Measurements from ENCODE around the gene H2AZ2.

H2AZ2 gene

GRCh38 chr7:44881610-44882009 lies 33.7 kb upstream of the H2AZ2 start:
- H3K9ac ChIP-seq (ENCODE audit: low read length) = no peak overlapping the region

DNA sequence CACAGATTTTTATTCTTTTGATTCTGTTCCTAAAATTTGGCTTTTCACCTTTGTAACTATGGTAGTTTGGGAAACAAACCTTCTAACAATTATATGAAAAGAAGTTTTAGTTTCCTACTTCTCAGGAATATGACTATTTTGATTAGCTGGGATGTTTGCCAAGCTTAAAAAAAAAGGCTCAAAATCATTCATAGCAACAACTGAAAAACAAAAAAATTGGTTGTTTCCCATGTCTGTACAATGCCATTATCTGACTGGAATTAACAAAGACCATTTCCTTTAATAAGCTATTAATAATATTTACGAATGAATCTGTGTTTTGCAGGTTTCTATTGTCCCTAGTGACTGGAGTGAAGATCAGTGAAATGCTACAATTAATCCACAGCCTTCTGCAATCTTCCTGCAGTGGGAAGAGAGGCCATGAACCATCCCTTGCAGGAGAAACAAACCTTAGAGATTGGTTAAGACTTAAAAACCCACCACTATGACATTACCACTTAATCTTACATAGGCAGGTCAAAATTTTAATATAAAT lies 33.2 kb upstream of the H2AZ2 start:
- no peak overlapping the region for H3K27ac ChIP-seq (ENCODE audit: low read depth, low read length, poor library complexity, severe bottlenecking)
- H3K9me2 ChIP-seq (ENCODE audit: low read depth, low read length) = no peaks in the 10 kb centered on the region
- H4K20me1 ChIP-seq (ENCODE audit: insufficient read depth, low read length) = no peaks in the 10 kb centered on the region
- peak overlapping the region; percentile 79 for H3K4me2 ChIP-seq (ENCODE audit: low read length)
- peaks cover 55% of the 10 kb centered on the region for H3K4me1 ChIP-seq (ENCODE audit: insufficient read depth, low read length, severe bottlenecking)
- H3K27me3 ChIP-seq (ENCODE audit: insufficient read depth, low read length) = no peaks in the 10 kb centered on the region
- H3K9me3 ChIP-seq (ENCODE audit: low read length) = peaks cover 21% of the 10 kb centered on the region
- H3F3A ChIP-seq (ENCODE audit: insufficient read depth, low read length) = peaks cover 6% of the 10 kb centered on the region; the same call in 1 of the 2 replicates
- TF ChIP-seq CTCF (IDR thresholded peaks at IDR 0.05; ENCODE audit: low read length) (no peak), EZH2 (IDR thresholded peaks at IDR 0.05; ENCODE audit: borderline replicate concordance, low read length) (no peak)
- H2AFZ ChIP-seq (ENCODE audit: low read length) = no peak overlapping the region
- peaks cover 55% of the 10 kb centered on the region for H3K36me3 ChIP-seq (ENCODE audit: insufficient read depth, low read length)
- no peak overlapping the region for H3K9ac ChIP-seq (ENCODE audit: low read length)
- peak overlapping the region; percentile 88 for H3K4me3 ChIP-seq (ENCODE audit: low read depth, low read length, poor library complexity, severe bottlenecking)
- H3K79me2 ChIP-seq (ENCODE audit: insufficient read depth, low read length) = peaks cover 30% of the 10 kb centered on the region

More at GRCh38 chr7:44881610-44882009, 33.7 kb upstream of the H2AZ2 start:
- H3K27ac ChIP-seq (ENCODE audit: low read depth, low read length, poor library complexity, severe bottlenecking) = no peak overlapping the region
- no peaks in the 10 kb centered on the region for H4K20me1 ChIP-seq (ENCODE audit: insufficient read depth, low read length)
- H3F3A ChIP-seq (ENCODE audit: insufficient read depth, low read length) = 0 out of 2 replicates have a peak, but pooled peaks cover 6% of the 10 kb centered on the region
- H3K36me3 ChIP-seq (ENCODE audit: insufficient read depth, low read length) = peaks cover 55% of the 10 kb centered on the region
- peaks cover 21% of the 10 kb centered on the region for H3K9me3 ChIP-seq (ENCODE audit: low read length)
- peaks cover 58% of the 10 kb centered on the region for H3K4me1 ChIP-seq (ENCODE audit: insufficient read depth, low read length, severe bottlenecking)
- H3K27me3 ChIP-seq (ENCODE audit: insufficient read depth, low read length) = no peaks in the 10 kb centered on the region
- no peaks in the 10 kb centered on the region for H3K9me2 ChIP-seq (ENCODE audit: low read depth, low read length)
- H3K4me3 ChIP-seq (ENCODE audit: low read depth, low read length, poor library complexity, severe bottlenecking) = peak overlapping the region; percentile 88
- TF ChIP-seq CTCF (IDR thresholded peaks at IDR 0.05; ENCODE audit: low read length) (no peak), EZH2 (IDR thresholded peaks at IDR 0.05; ENCODE audit: borderline replicate concordance, low read length) (no peak)
- peaks cover 30% of the 10 kb centered on the region for H3K79me2 ChIP-seq (ENCODE audit: insufficient read depth, low read length)
- H2AFZ ChIP-seq (ENCODE audit: low read length) = no peak overlapping the region
- H3K4me2 ChIP-seq (ENCODE audit: low read length) = peak overlapping the region; percentile 79

- Histone ChIP-seq H3K27ac (ENCODE audit: low read depth, low read length, poor library complexity, severe bottlenecking) (no peak overlapping the region), H3K9ac (ENCODE audit: low read length) (no peak overlapping the region), H4K20me1 (ENCODE audit: insufficient read depth, low read length) (no peaks in the 10 kb centered on the region), H2AFZ (ENCODE audit: low read length) (no peak overlapping the region), H3K27me3 (ENCODE audit: insufficient read depth, low read length) (no peaks in the 10 kb centered on the region), H3K79me2 (ENCODE audit: insufficient read depth, low read length) (peaks cover 30% of the 10 kb centered on the region), H3K9me2 (ENCODE audit: low read depth, low read length) (no peaks in the 10 kb centered on the region), H3K4me1 (ENCODE audit: insufficient read depth, low read length, severe bottlenecking) (peaks cover 50% of the 10 kb centered on the region), H3K9me3 (ENCODE audit: low read length) (peaks cover 21% of the 10 kb centered on the region), H3K4me3 (ENCODE audit: low read depth, low read length, poor library complexity, severe bottlenecking) (peak overlapping the region; percentile 88), H3K36me3 (ENCODE audit: insufficient read depth, low read length) (peaks cover 55% of the 10 kb centered on the region), H3K4me2 (ENCODE audit: low read length) (peak overlapping the region; percentile 79), H3F3A (ENCODE audit: insufficient read depth, low read length) (peaks cover 9% of the 10 kb centered on the region; the same call in 1 of the 2 replicates)
- no peak for TF ChIP-seq CTCF (IDR thresholded peaks at IDR 0.05; ENCODE audit: low read length)
- no peak for TF ChIP-seq EZH2 (IDR thresholded peaks at IDR 0.05; ENCODE audit: borderline replicate concordance, low read length)
Observed at GRCh38 chr7:44880317-44881018, 32.6 kb upstream of the H2AZ2 start.
